Right renal cortex interstitium (tissue), 3 donors: ENCODE results near the gene SCYGR4. TPM values are rescaled to one million over a fixed set of nuclear protein-coding genes. Genes with fewer than 3 reads are reported as not detected.
"Not testable (repeated sequence)": the region's sequence is repeated elsewhere in the genome, so short reads cannot be mapped to it uniquely, and the experiment has no call there.

Source experiments
- DNase-seq, 3 donors: peaks; one replicate each; pipeline ENCODE4 v3.0.0-alpha.2; 2013; ENCODE audit warnings: low read depth in 3 of 3, low spot score in 2 of 3
- polyA plus RNA-seq, 3 donors: library from polyadenylated mRNA; unstranded; fragments of 120-200 nt; gene quantifications; one replicate each; pipeline ENCODE4 v1.2.1, GENCODE V29; 2013; ENCODE audit not compliant: insufficient read length in 3 of 3

Gene SCYGR4
- polyA plus RNA-seq, 3 donors: 0.10 TPM; not detected in 2

GRCh38 chr2:227665189-227665940 lies 48.1 kb downstream of the SCYGR4 start:
- no peak for DNase-seq

GRCh38 chr2:227666631-227667170 lies 49.4 kb downstream of the SCYGR4 start, which contains the start of gene SCYGR5:
Gene SCYGR5, plus strand, starts transcription at chr2:227666804. Its CDS starts 0 bp downstream, at chr2:227666804.
- not testable (repeated sequence) for DNase-seq

Other genes starting within 250 kb of the SCYGR4 start
- gene TM4SF20, start 238.2 kb upstream of the SCYGR4 start, polyA plus RNA-seq: under 1 TPM; 0.12 to 0.15 (median 0.14) TPM
- not detected for gene SCYGR1, start 229.5 kb upstream of the SCYGR4 start, polyA plus RNA-seq
- gene AGFG1, start 145.3 kb upstream of the SCYGR4 start, polyA plus RNA-seq: 10 to 100 TPM; 84.0 to 90.7 (median 85.1) TPM
- not detected for gene SCYGR2, start 18.6 kb upstream of the SCYGR4 start, polyA plus RNA-seq
- gene SCYGR3, start 2.7 kb upstream of the SCYGR4 start, polyA plus RNA-seq: not detected
- not detected for gene SCYGR5, start 49.3 kb downstream of the SCYGR4 start, polyA plus RNA-seq
- 1 to 10 TPM; 6.6 to 9.3 (median 7.0) TPM for gene SLC19A3, start 100.5 kb downstream of the SCYGR4 start, polyA plus RNA-seq
- not detected for gene SCYGR6, start 107.3 kb downstream of the SCYGR4 start, polyA plus RNA-seq
- not detected for gene SCYGR7, start 110.8 kb downstream of the SCYGR4 start, polyA plus RNA-seq
- gene SCYGR8, start 128.4 kb downstream of the SCYGR4 start, polyA plus RNA-seq: not detected
- under 1 TPM; 0.36 to 0.62 (median 0.52) TPM for gene CCL20, start 196.3 kb downstream of the SCYGR4 start, polyA plus RNA-seq